Stimulated activated CD4-positive, alpha-beta T cell treated with anti-CD3 and anti-CD28 coated beads, TNF-alpha, amount 100 ng/mL, for 1 hour (primary cell): ENCODE results near the gene MLEC.

Experiments used
- DNase-seq, 3 donors: peaks; one replicate each; pipeline ENCODE4 v3.0.0-alpha.2; 2020; ENCODE audit warnings: low read depth in 3 of 3, low spot score in 1 of 3

The MLEC gene

DNA sequence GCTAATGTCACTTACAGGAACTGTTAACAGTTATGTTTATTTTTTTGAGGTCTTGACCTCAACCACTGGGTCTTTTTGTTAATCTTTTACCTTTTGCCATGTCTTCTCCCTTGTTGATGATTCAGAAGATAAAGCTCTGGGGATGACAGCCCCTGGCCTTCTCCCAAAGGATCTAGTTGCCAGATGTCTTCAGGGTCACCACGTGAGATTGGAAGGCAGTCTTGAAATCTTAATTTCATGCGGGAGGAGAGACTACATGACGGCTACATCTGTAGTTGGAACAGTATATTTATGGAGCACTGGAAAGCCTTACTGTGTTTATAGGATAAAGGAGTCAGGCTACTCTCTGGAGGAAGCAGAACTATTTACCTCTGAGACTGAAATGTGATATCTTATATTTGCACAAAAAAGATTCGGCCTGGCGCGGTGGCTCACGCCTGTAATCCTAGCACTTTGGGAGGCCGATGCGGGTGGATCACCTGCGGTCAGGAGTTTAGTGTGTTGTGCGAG is 5.6 kb downstream of the MLEC start:
- no peak for DNase-seq

GRCh38 chr12:120693848-120694247 is 6.9 kb downstream of the MLEC start:
- DNase-seq = no peak

- no peak for DNase-seq
Measured at GRCh38 chr12:120696626-120697025, 9.7 kb downstream of the MLEC start.

DNA sequence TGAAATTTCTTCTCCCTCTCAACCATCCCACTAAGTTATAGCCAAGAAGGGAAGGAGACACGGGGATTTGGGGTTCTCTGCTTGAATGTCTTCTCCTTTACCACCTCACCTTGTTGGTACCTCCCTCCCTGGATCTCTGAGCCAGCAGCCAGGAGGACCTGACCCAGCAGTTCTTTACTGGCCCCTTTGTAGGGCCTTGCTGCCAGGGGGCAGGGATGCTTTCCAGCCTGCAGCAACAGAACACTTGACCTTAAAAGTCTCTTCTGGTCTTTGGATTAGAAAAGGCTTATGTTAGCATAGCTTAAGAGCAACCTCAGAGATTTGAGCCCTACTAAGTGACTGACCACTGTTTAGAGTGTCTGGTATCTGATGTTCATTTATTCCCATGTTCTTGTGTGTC is 10.4 kb downstream of the MLEC start:
- DNase-seq = no peak

GRCh38 chr12:120698665-120699064 is 11.7 kb downstream of the MLEC start:
- no peak for DNase-seq

DNA sequence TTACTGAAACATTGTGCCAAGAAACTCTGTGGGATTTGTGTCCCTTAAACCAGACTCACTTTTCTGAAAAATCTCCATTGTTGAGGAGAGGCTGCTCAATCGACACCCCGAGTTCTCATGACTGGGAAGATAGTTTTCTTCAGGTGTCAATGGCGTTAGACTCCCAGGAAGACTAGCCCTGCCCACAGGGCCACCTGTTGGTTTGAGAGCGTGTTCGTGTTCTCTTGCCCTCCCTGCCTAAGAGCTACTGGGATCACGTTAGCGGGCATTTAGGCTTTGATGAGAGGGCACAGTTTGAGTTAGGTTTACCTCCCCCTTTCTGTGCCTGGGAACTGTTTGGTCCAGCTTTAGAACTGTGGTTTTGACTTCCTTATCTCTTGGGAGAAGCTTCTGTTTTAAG is 12.6 kb downstream of the MLEC start:
- DNase-seq = no peak

GRCh38 chr12:120700886-120701285 is 13.9 kb downstream of the MLEC start:
- no peak for DNase-seq

- no peak for DNase-seq
Measured at GRCh38 chr12:120702637-120703036, 15.7 kb downstream of the MLEC start.

- DNase-seq = no peak
Measured at GRCh38 chr12:120703311-120703942, 16.5 kb downstream of the MLEC start.

- DNase-seq = no peak
Measured at GRCh38 chr12:120705618-120706017, 18.7 kb downstream of the MLEC start.

- no peak for DNase-seq
Measured at GRCh38 chr12:120706029-120706428, 19.1 kb downstream of the MLEC start.

- DNase-seq = no peak
Measured at GRCh38 chr12:120708651-120709050, 21.7 kb downstream of the MLEC start.

DNA sequence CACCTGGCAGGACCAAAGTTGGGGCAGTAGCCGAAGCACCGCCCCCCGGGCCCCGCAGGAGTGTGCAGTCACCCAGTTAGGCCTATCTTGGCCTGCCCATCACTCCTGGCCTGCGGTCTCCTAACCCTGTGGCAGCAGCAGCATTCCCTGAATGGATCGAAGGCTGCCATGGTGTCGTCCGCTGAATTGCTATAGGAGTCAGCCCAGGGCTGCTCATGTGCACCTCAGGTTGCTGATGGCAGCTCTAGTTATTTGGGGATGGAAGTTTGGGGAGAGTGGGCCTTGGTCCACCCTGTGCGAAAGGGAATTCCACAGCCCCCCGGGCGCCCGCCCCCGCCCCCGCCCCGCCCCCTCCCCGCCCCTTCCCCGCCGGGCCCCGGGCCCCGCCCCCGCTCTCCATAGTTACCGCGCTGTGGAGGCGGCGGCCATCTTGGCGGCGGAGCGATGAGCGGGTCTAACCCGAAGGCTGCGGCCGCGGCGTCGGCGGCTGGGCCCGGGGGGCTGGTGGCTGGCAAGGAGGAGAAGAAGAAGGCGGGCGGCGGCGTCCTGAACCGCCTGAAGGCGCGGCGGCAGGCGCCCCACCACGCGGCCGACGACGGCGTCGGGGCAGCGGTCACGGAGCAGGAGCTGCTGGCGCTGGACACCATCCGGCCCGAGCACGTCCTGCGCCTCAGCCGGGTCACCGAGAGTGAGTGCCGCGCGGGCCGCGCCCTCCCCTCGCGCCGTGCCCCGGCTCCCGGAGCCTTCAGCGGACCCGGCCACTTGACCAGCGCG is 23.3 kb downstream of the MLEC start, which contains the start of gene UNC119B:
TSS of gene UNC119B (plus strand) at position 428 of the 774 bp plus-strand sequence. CDS start at position 445, 17 bp downstream.
- peak; percentile 31 to 71 (median 45) for DNase-seq

DNA sequence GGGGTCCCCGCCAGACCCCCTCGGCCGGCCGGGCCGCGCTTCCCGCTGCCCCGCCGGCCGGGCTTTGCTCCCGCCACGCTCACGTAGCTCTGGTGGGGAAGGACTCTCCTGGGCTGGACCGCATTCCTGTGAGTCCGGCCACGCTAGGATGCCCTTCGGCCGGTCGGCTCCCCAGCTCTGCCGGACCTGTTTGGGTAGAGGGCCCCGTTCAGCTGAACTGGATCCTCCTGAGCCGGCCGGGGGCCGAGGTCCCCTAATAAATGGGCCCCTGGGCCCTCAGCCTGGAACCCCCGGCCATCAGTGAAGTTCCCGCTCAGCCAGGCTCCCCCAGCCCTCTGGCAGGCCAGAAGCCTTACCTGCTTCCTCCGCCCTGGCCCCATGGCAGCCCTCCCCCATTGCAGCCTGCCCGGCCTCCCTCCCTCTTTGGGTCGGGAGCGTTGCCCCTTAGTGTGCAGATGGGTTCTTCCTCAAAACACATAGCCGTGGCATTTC is 23.9 kb downstream of the MLEC start:
- DNase-seq = no peak

DNA sequence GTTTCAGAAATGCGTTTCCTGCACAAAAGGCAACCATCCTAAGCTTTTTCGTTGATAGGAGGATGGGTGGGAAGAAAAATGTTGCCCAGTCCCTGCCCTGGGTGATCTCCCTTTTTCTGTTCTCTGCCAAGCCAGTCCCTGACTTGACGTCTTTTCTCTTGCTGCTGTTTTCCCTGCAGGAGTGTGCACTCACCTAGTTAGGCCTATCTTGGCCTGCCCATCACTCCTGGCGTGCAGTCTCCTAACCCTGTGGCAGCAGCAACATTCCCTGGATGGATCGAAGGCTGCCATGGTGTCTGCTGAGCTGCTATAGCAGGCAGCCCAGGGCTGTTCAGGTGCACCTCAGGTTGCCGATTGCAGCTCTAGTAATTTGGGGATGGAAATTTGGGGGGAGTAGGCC is 24.5 kb downstream of the MLEC start:
- no peak for DNase-seq

- no peak for DNase-seq
Measured at GRCh38 chr12:120712610-120713009, 25.7 kb downstream of the MLEC start.

DNA sequence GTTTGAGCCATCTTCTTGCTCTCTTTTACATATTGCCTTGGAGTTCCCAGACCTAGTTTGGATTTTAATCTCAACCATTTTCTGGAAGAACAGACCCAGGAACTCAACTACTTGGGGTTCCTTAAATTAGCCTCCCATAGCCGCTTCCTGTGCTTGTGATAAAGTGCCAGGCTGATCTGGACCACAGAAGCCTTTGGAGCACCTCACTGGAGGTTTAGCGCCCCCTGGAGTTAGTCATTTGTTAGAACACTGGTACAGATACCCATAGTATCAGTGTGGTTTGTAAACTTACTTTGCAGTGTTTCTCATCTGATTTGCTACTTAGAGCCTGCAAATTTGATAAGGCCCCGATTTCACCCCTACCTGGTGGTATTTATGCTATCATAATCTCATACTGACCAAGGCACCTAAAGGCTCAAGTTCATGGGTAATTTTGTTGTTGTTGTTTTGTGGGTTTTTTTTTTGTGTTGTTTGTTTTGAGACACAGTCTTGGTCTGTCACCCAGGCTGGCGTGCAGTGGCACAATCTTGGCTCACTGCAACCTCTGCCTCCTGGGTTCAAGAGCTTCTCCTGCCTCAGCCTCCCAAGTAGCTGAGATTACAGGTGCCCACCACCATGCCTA is 27.0 kb downstream of the MLEC start:
- peak in 2 of 3 donors; percentile 51 to 62 for DNase-seq

GRCh38 chr12:120718055-120718454 is 31.1 kb downstream of the MLEC start:
- no peak for DNase-seq

DNA sequence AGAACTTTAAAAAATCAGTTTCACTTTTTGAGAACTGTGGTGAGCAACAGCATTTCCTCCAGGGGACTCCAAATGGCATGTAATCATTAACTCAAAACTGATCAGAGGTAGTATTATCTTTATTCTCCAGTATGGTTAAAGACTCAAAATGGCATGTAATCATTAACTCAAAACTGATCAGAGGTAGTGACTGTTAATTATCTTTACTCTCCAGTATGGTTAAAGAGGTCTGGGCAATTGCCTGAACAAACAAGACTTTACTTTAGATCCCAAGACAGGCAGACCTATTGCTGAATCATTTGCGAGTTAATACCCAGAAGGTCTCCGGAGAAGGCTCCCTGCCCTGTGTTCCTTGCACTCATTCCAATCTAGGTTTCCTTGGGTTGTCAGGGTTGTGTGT is 32.1 kb downstream of the MLEC start:
- no peak for DNase-seq

DNA sequence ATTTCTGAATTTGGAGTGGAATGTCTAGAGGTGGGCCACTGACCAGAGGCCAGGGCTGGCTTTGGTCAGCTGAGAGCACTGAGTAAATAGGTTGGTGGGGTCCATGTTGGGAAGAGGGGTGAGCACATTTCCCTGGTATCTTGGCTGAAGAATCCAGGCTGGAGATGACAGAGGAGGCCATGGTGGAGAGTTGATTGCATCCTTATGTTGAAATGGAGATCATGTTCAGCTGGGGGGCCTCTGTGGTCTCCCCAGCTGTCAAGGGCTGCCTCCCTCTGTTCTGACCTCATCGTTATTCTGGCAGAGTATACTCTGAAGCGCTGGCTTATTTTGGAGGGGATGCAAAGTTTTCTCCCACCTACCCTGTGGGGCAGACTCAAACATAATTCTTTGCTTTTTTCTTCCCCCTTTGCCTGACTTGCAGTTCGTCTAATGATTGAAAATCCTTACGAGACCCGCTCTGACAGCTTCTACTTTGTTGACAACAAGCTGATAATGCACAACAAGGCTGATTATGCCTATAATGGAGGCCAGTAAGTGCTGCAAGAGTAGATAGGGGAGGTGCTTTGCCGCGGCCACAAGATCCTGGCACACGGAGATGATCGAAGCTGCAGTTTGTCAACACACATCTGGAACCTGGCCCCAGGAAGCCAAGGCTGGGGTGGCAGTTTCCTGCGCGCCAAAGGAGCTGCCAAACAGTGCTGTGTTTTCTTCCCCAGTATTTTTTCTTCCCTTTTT is 32.7 kb downstream of the MLEC start:
- no peak for DNase-seq
